ENCODE measurements around the gene CBLC. TPM values are rescaled to one million over a fixed set of nuclear protein-coding genes. Genes with fewer than 3 reads are reported as not detected.

Gene CBLC
- total RNA-seq, 1 experiment from 2014 or later: not detected

GRCh38 chr19:44756089-44756562, 21.6 kb upstream of the CBLC start:
- no peaks in the 10 kb centered on the region for H3K9me2 ChIP-seq (replicated peaks; ENCODE audit: insufficient read depth, low read length)
- H3K4me2 ChIP-seq (ENCODE audit: low read depth, low read length, poor library complexity, severe bottlenecking): no peak overlapping the region
- peaks cover 22% of the 10 kb centered on the region for H3K4me1 ChIP-seq (ENCODE audit: low read length)
- H3K27ac ChIP-seq (ENCODE audit: low read length): no peak overlapping the region
- H3K79me2 ChIP-seq (ENCODE audit: low read length): no peaks in the 10 kb centered on the region
- no peak for DNase-seq
- H2AFZ ChIP-seq (ENCODE audit: low read length): no peak overlapping the region
- no peak overlapping the region for H3K9ac ChIP-seq (ENCODE audit: low read length)
- no peaks in the 10 kb centered on the region for H4K20me1 ChIP-seq (ENCODE audit: insufficient read depth, low read depth, low read length)
- H3K9me3 ChIP-seq (ENCODE audit: low read length): no peaks in the 10 kb centered on the region
- no peaks in the 10 kb centered on the region for H3K36me3 ChIP-seq (ENCODE audit: insufficient read depth, low read length)
- H3K27me3 ChIP-seq (ENCODE audit: low read length): no peaks in the 10 kb centered on the region
- H3K4me3 ChIP-seq (ENCODE audit: low read length): no peak overlapping the region

DNA sequence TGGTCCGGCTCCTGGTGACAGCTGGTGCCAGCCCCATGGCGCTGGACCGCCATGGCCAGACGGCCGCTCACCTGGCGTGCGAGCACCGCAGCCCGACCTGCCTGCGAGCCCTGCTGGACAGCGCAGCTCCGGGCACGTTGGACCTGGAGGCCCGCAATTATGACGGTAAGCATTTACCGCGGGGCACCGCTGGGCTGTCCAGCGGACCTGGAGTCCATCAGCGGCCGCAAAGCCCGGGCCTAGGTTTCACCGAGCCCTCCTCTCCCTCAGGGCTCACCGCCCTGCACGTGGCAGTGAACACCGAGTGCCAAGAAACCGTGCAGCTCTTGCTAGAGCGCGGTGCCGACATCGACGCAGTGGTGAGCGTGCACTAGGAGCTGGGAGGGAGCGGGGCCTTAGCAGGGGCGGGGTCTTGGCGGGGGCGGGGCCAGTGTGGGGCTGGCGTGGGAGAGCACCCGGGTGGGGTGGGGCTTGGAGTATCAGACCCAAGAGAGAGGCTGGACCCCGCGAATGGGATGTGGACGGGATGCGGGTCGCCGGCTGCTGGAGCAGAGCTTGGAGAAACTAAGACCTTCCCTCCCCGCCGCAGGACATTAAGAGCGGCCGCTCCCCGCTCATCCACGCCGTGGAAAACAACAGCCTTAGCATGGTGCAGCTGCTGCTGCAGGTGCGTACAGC, 20.5 kb upstream of the CBLC start:
- Histone ChIP-seq H4K20me1 (ENCODE audit: insufficient read depth, low read depth, low read length) (no peaks in the 10 kb centered on the region), H3K36me3 (ENCODE audit: insufficient read depth, low read length) (no peaks in the 10 kb centered on the region), H3K27ac (ENCODE audit: low read length) (no peak overlapping the region), H3K9me2 (replicated peaks; ENCODE audit: insufficient read depth, low read length) (no peaks in the 10 kb centered on the region), H3K79me2 (ENCODE audit: low read length) (no peaks in the 10 kb centered on the region), H3K4me1 (ENCODE audit: low read length) (peaks cover 22% of the 10 kb centered on the region), H3K4me3 (ENCODE audit: low read length) (no peak overlapping the region), H2AFZ (ENCODE audit: low read length) (no peak overlapping the region), H3K9ac (ENCODE audit: low read length) (no peak overlapping the region), H3K27me3 (ENCODE audit: low read length) (no peaks in the 10 kb centered on the region), H3K4me2 (ENCODE audit: low read depth, low read length, poor library complexity, severe bottlenecking) (no peak overlapping the region), H3K9me3 (ENCODE audit: low read length) (no peaks in the 10 kb centered on the region)
- DNase-seq: no peak

GRCh38 chr19:44757735-44758505, 19.8 kb upstream of the CBLC start:
- H3K27me3 ChIP-seq (ENCODE audit: low read length): no peaks in the 10 kb centered on the region
- H3K36me3 ChIP-seq (ENCODE audit: insufficient read depth, low read length): no peaks in the 10 kb centered on the region
- no peak overlapping the region for H3K4me2 ChIP-seq (ENCODE audit: low read depth, low read length, poor library complexity, severe bottlenecking)
- no peak overlapping the region for H3K9ac ChIP-seq (ENCODE audit: low read length)
- H3K4me1 ChIP-seq (ENCODE audit: low read length): peaks cover 22% of the 10 kb centered on the region
- no peaks in the 10 kb centered on the region for H4K20me1 ChIP-seq (ENCODE audit: insufficient read depth, low read depth, low read length)
- no peaks in the 10 kb centered on the region for H3K79me2 ChIP-seq (ENCODE audit: low read length)
- H3K4me3 ChIP-seq (ENCODE audit: low read length): no peak overlapping the region
- H3K9me3 ChIP-seq (ENCODE audit: low read length): no peaks in the 10 kb centered on the region
- H3K27ac ChIP-seq (ENCODE audit: low read length): no peak overlapping the region
- H3K9me2 ChIP-seq (replicated peaks; ENCODE audit: insufficient read depth, low read length): no peaks in the 10 kb centered on the region
- no peak for DNase-seq
- no peak overlapping the region for H2AFZ ChIP-seq (ENCODE audit: low read length)

DNA sequence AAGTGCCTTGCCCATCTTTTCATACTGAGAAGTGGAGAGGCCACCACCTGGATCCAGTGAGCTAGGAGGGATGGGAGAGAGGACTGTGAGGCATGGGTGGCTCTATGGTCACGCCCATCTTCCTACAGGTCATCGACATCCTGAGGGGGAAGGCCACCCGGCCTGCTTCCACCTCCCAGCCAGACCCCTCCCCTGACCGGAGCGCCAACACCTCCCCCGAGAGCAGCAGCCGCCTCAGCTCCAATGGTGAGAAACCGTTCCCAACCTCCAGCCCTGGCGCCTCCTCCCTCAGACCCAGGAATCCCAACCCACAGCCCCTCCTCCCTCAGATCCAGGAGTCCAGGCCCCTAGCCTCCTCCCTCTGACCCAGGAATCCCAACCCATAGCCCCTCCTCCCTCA, 19.1 kb upstream of the CBLC start:
- peaks cover 15% of the 10 kb centered on the region for H3K4me1 ChIP-seq (ENCODE audit: low read length)
- no peak overlapping the region for H3K27ac ChIP-seq (ENCODE audit: low read length)
- H4K20me1 ChIP-seq (ENCODE audit: insufficient read depth, low read depth, low read length): no peaks in the 10 kb centered on the region
- no peak overlapping the region for H2AFZ ChIP-seq (ENCODE audit: low read length)
- no peaks in the 10 kb centered on the region for H3K27me3 ChIP-seq (ENCODE audit: low read length)
- no peak overlapping the region for H3K9ac ChIP-seq (ENCODE audit: low read length)
- H3K36me3 ChIP-seq (ENCODE audit: insufficient read depth, low read length): no peaks in the 10 kb centered on the region
- no peak for DNase-seq
- H3K4me2 ChIP-seq (ENCODE audit: low read depth, low read length, poor library complexity, severe bottlenecking): no peak overlapping the region
- H3K9me3 ChIP-seq (ENCODE audit: low read length): no peaks in the 10 kb centered on the region
- no peak overlapping the region for H3K4me3 ChIP-seq (ENCODE audit: low read length)
- H3K9me2 ChIP-seq (replicated peaks; ENCODE audit: insufficient read depth, low read length): no peaks in the 10 kb centered on the region
- H3K79me2 ChIP-seq (ENCODE audit: low read length): no peaks in the 10 kb centered on the region

GRCh38 chr19:44759083-44759804, 18.4 kb upstream of the CBLC start:
- Histone ChIP-seq H3K4me2 (ENCODE audit: low read depth, low read length, poor library complexity, severe bottlenecking) (no peak overlapping the region), H3K9ac (ENCODE audit: low read length) (no peak overlapping the region), H2AFZ (ENCODE audit: low read length) (no peak overlapping the region), H3K79me2 (ENCODE audit: low read length) (no peaks in the 10 kb centered on the region), H3K9me3 (ENCODE audit: low read length) (no peaks in the 10 kb centered on the region), H3K27ac (ENCODE audit: low read length) (no peak overlapping the region), H3K36me3 (ENCODE audit: insufficient read depth, low read length) (no peaks in the 10 kb centered on the region), H3K9me2 (replicated peaks; ENCODE audit: insufficient read depth, low read length) (no peaks in the 10 kb centered on the region), H3K4me3 (ENCODE audit: low read length) (no peak overlapping the region), H4K20me1 (ENCODE audit: insufficient read depth, low read depth, low read length) (no peaks in the 10 kb centered on the region), H3K4me1 (ENCODE audit: low read length) (peaks cover 10% of the 10 kb centered on the region), H3K27me3 (ENCODE audit: low read length) (no peaks in the 10 kb centered on the region)
- DNase-seq: no peak

DNA sequence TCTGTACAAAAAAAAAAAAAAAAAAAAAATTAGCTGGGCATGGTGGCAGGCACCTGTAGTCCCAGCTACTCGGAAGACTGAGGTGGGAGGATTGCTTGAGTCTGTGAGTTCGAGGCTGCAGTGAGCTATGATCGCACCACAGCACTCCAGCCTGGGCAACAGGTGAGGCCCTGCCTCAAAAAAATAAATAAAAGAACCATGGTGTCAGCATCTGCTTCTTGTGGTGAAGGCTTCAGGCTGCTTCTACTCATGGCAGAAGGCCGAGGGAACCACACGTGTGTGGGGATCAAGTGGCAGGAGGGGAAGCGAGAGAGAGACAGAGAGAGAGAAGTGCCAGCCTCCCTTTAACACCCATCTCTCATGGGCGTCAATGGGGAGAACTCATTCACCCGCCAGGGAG, 15.7 kb upstream of the CBLC start:
- Histone ChIP-seq H3K9me3 (ENCODE audit: low read length) (no peaks in the 10 kb centered on the region), H3K4me2 (ENCODE audit: low read depth, low read length, poor library complexity, severe bottlenecking) (no peak overlapping the region), H3K9me2 (replicated peaks; ENCODE audit: insufficient read depth, low read length) (no peaks in the 10 kb centered on the region), H2AFZ (ENCODE audit: low read length) (no peak overlapping the region), H3K79me2 (ENCODE audit: low read length) (no peaks in the 10 kb centered on the region), H3K27ac (ENCODE audit: low read length) (no peak overlapping the region), H3K36me3 (ENCODE audit: insufficient read depth, low read length) (no peaks in the 10 kb centered on the region), H4K20me1 (ENCODE audit: insufficient read depth, low read depth, low read length) (no peaks in the 10 kb centered on the region), H3K4me1 (ENCODE audit: low read length) (no peaks in the 10 kb centered on the region), H3K4me3 (ENCODE audit: low read length) (no peak overlapping the region), H3K9ac (ENCODE audit: low read length) (no peak overlapping the region), H3K27me3 (ENCODE audit: low read length) (no peaks in the 10 kb centered on the region)
- DNase-seq: no peak

- DNase-seq: no peak
- no peak overlapping the region for H3K4me3 ChIP-seq (ENCODE audit: low read length)
- H2AFZ ChIP-seq (ENCODE audit: low read length): no peak overlapping the region
- H3K4me1 ChIP-seq (ENCODE audit: low read length): no peaks in the 10 kb centered on the region
- no peaks in the 10 kb centered on the region for H3K9me2 ChIP-seq (replicated peaks; ENCODE audit: insufficient read depth, low read length)
- no peaks in the 10 kb centered on the region for H4K20me1 ChIP-seq (ENCODE audit: insufficient read depth, low read depth, low read length)
- no peaks in the 10 kb centered on the region for H3K9me3 ChIP-seq (ENCODE audit: low read length)
- no peak overlapping the region for H3K9ac ChIP-seq (ENCODE audit: low read length)
- no peaks in the 10 kb centered on the region for H3K79me2 ChIP-seq (ENCODE audit: low read length)
- H3K4me2 ChIP-seq (ENCODE audit: low read depth, low read length, poor library complexity, severe bottlenecking): no peak overlapping the region
- no peak overlapping the region for H3K27ac ChIP-seq (ENCODE audit: low read length)
- no peaks in the 10 kb centered on the region for H3K36me3 ChIP-seq (ENCODE audit: insufficient read depth, low read length)
- H3K27me3 ChIP-seq (ENCODE audit: low read length): no peaks in the 10 kb centered on the region
Measured at GRCh38 chr19:44765033-44765948, 12.4 kb upstream of the CBLC start.
